NCI-H510A treated with DMSO at 0.1 percent for 48 hours (cell line): ENCODE results near the gene CST11.

Experiments
- DNase-seq: peaks from one replicate; lab custom pipeline; 2025; lab: John Stamatoyannopoulos, UW

The CST11 gene

GRCh38 chr20:23453549-23454543 is 1.2 kb upstream of the CST11 start:
- DNase-seq = no peak

DNA sequence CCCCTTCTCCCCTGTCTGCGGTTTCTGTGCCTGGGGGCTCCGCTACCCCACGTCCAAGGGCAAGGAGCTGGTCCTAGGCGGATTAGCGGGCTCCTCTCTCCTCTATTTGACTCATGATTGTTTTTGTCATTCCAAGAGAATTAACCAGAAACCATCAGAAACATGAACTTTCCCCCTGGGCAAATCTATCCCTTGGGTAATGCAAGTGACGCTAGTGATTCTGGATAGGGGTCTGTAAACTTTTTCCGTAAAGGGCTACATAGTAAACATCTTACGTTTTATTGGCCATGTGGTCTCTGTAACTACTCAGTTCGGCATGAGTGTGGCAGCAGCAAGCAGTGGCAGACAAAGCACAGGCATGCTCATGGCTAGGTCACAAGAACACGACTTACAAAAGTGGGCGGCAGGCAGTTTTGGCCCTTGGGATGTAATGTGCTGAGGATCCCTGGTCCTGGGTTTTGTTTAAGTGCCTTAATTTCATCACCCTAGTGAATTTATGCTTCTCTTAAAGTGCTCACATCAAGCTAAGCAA is 654 bp downstream of the CST11 start:
- no peak for DNase-seq

GRCh38 chr20:23450877-23451276 is 1.8 kb downstream of the CST11 start:
- no peak for DNase-seq

DNA sequence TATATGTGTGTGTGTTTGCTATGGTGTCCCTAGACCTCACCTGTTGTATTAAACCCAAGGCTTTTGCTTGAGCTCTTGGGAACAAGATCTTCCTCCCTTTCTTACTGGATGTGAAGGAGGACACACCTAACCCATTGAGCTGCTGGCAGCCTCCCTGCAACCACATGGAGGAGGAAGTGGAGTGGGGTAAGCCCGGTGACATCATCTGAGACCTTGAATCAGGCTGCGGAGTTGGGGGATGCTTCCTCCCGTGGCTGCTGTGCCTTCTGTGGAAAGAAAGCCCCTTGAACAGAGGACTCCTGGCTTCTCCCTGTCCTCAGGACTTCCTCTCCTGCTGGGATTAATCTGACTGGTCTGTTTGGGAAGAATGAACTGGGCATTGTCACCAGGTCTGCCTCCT is 3.3 kb downstream of the CST11 start:
- no peak for DNase-seq

DNA sequence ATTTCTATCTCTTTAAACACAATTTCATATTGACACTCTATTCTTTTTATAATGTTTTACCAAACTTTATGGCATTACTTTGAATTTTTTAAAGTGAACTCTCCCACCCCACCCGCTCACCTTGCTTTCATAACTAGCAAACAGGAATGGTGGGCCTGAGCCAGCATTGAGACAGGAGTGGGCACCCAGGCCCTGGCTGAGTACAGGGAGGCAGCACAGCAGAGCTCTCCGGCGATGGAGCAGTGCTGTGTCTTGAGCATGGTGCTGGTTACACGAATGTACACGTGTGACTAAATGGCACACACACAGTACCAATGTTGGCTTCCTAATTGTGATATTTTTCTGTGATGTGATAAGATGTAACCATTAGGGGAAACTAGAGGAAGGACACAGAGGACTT is 4.5 kb downstream of the CST11 start:
- DNase-seq = no peak

DNA sequence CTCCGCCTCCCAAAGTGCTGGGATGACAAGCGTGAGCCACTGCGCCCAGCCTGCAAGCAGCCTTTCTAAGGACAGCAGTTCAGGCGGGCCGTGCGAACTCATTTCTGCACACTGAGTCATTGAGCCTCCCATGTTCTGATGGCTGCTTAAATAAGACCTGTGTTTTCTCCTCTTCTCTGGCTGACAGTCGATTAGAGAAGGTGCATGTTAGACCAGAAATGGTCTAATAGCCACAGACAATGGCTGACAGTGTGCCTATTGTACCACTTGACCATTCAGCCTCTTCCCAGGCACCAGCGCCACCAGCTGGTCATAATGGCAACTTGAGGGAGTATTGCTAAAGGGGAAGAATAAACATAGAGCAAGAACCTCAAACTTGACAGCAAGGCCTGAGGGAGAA is 6.2 kb downstream of the CST11 start:
- peak; percentile 18 for DNase-seq

DNA sequence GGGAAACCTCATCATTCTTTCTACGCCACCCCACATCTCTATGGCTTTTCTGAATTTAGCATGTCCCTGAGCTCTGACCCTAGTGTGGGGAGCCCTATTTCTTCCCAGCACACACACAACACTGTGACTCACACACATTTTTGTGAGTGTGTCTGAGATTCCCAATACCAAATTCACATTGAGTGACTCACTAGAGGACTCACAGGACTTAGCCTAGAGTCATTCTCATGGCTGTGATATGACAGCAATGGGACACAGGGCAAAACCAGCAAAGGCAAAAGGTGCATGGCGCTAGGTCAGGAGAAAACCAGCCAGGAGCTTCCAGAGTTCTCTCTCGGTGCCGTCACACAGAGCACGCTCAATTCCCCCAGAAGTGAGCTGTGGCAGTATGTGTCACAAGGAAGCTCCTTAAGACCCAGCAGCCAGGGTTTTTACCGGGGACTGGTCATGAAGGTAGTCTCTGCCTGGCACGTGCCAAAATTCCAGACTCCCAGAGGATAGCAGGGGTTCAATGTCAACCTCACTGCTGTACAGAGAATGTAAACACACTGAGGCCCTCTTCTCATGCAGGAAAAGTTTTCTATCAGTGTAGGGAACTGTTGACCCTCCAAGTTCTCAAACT is 7.0 kb downstream of the CST11 start:
- no peak for DNase-seq

DNA sequence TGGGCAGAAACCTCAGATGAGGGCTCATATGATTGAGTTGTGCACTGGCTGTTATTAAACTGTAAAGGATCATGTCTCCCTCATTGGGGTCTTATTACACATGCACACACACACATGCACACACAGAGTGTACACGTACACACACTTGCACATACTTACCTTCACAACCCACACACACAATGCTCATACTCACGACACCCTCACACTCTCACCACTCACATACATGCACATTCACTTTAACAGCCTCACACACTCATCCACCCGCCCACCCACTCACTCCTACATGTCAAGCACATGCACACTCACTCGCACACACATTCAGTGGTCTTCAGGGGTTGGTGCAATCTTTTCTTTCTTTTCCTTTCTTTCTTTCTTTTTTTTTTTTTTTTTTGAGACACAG is 7.8 kb downstream of the CST11 start:
- DNase-seq = no peak

DNA sequence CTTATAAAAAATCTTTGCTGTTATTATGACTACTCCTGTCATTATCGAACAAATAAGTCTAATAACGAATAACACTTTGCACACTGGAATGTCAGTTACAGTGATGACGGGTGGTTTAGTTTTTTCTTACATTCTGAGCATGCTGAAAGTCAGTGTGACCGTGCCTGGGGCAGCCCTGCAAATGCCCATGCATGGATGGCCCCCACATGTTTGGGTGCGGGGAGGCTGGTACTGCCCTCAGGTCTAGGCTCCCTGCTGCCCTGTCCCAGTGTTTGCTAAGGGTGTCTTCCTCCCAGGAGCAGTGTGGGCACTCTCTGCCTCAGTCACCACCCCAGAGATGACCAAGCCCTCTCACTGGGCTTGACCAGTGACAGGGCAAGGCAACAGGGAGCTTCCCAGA is 10.2 kb downstream of the CST11 start:
- DNase-seq = no peak

- peak; percentile 58 for DNase-seq
Measured at GRCh38 chr20:23441850-23442313, 10.8 kb downstream of the CST11 start.

DNA sequence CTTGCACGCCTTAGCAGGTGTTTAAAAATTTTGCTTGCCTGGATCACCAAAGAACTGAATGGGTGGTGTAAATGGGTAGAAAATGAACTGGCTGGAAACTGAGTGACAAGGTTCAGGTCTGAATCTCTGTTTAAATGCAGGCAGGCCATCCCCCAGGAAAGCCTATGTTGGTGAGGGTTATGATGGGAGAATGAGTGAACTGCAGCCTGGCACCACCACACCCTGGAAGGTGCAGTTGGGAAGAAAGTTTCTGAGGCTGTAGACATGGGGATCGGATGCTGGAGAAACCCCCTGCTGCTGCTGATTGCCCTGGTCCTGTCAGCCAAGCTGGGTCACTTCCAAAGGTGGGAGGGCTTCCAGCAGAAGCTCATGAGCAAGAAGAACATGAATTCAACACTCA is 12.7 kb downstream of the CST11 start:
- DNase-seq = no peak

GRCh38 chr20:23438661-23439060 is 14.0 kb downstream of the CST11 start:
- DNase-seq = no peak

- DNase-seq = no peak
Measured at GRCh38 chr20:23437126-23437899, 15.4 kb downstream of the CST11 start.

- no peak for DNase-seq
Measured at GRCh38 chr20:23436681-23437080, 16.0 kb downstream of the CST11 start.

- no peak for DNase-seq
Measured at GRCh38 chr20:23435626-23436539, 16.8 kb downstream of the CST11 start.

DNA sequence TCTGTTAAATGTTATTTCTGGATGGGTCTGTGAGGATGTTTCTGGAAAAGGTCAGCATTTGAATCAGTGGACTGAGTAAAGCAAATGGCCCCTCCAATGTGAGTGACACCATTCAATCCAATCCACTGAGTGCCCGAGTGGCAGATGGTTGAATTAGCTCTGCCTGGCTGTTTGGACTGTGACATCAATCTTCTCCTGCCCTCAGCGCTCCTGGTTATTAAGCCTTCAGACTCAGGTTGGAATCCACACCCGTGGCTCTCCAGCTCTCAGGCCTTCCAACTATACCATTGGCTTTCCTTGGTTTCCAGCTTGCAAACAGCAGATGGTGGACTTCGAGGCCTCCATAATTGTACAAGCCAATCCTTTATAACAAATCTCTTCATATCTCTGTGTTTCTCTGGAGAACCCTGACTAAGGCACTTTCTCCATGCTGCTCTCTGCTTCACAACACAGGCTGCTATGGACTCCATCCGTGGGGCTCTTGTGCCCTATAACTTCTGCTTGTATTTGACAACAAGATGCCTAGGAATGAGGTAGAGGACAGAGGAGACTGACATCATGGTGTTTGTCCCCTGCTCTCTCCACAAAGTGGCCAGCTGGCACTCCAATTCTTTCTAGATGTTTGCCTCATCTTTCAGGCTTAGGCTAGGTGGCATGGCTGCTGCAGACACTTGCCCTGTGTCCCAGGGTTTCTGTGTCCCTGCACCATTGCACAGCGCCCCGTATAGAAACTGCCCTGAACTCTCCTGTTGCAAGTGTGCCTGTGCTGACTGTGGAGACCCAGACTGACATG is 18.0 kb downstream of the CST11 start:
- no peak for DNase-seq

- DNase-seq = no peak
Measured at GRCh38 chr20:23433628-23434027, 19.0 kb downstream of the CST11 start.

GRCh38 chr20:23425129-23425528 is 27.5 kb downstream of the CST11 start:
- DNase-seq = no peak

DNA sequence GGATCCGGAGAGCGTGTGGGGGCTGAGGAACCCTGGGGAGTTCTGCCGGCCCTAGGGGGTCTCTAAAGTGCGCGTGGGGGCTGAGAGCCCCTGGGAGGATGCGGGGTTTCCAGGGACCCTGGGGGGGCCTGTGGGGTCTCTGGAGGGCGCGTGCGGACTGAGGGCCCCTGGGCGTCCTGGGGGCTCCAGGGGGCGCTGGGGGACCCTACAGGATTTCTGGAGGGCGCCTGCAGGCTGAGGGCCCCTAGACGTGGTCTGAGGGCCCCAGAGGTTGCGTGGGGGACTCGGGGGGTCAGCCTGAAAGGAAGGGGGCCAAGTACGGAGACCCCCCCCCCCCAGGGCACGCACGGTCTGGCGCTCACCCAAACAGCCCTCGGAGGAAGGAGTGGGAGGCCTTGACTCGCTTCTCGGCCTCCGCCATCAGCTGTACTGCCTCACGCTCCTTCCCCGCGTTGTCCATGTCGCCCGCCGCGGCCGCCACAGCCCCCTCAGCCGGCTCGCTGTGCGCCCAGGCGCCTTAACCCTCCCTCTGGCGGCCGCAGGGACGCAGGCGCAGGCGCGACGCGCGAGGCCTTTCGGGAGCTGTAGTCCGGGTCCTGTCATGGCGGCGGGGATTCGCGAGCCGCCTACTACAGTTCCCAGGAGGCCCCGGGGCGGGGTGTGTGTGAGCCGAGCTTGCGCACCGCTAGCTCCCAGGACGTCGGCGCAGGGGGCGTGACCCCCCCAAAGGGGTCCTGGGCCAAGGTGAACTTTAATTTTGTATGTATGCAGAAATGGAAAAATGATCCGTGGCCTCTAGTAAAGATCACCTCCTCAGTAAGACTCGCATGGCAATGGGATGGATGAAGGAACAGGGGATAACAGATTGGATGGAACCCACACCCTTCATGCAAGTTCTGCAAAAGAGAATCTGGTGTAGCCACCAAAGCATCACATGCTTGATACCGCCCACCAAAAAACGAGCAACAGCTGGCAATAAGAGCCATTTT is 31.4 kb downstream of the CST11 start, which contains the start of gene NAPB:
TSS of gene NAPB (minus strand) at position 546 of the 989 bp plus-strand sequence. CDS start at position 460, 86 bp downstream.
- peak; percentile 97 for DNase-seq
